Measurements from ENCODE around the gene TECRL.

The TECRL gene

DNA sequence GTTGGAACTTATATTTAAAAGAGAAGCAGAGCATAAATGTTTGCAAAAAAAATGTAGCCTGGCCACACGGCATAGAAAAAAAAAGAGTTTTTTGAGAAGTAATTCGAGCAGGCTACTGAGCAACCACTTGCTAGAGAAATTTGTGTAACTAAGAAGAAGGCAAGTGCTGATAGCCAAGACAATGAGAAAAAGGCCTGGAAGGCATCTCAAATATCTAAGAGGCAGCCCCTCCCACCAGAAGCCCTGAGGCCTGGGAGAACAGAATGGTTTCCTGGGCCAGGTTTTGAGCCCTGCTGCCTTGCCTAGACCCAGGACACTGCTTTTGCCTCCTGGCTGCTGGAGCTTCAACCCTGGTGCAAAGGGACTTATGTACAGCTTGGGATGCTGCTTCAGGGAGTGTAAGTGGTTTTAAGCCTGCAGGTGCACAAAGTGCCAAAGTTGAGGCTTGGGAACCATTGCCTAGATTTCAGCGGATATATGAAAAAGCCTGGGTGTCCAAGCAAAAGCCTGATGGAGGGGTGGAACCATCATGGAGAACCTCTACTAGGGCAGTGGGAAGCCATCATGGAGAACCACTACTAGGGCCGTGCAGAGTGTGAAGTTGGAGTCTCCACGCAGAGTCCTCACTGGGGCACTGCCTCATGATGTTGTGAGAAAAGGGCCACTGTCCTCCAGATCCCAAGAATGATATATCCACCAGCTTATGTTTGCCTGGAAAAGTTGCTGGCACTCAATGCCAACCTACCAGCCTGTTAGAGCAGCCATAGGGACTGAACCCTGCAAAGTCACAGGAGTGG lies 9.7 kb downstream of the TECRL start:
- DNase-seq (ENCODE audit: low read depth), result no peak
- TF ChIP-seq, protein P1, sequence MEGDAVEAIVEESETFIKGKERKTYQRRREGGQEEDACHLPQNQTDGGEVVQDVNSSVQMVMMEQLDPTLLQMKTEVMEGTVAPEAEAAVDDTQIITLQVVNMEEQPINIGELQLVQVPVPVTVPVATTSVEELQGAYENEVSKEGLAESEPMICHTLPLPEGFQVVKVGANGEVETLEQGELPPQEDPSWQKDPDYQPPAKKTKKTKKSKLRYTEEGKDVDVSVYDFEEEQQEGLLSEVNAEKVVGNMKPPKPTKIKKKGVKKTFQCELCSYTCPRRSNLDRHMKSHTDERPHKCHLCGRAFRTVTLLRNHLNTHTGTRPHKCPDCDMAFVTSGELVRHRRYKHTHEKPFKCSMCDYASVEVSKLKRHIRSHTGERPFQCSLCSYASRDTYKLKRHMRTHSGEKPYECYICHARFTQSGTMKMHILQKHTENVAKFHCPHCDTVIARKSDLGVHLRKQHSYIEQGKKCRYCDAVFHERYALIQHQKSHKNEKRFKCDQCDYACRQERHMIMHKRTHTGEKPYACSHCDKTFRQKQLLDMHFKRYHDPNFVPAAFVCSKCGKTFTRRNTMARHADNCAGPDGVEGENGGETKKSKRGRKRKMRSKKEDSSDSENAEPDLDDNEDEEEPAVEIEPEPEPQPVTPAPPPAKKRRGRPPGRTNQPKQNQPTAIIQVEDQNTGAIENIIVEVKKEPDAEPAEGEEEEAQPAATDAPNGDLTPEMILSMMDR (conservative IDR thresholded peaks at IDR 0.05; ENCODE audit: low read depth, low read length), result no peak
- H3K4me3 ChIP-seq (ENCODE audit: low read length), result no peak overlapping the region

DNA sequence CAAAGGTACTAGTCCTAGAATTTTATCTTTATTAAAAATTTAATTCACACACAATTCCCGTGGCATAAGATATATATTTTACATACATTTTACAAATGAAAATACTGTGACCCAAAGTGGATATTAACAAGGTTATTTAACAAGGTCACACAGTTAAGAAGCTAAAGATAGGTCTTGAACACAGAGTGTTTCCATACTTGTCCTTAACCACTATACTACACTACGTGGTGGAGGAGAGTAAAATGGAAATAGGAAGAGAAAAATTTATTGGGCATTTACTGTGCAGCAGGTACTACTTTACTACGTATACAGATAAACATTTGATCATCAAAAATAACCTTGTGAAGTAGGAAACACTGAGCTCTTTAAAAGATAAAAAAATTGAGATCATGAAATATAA lies 14.8 kb downstream of the TECRL start:
- TF ChIP-seq, protein P1 (conservative IDR thresholded peaks at IDR 0.05; ENCODE audit: low read depth, low read length), result no peak
- no peak for DNase-seq (ENCODE audit: low read depth)
- no peak overlapping the region for H3K4me3 ChIP-seq (ENCODE audit: low read length)

DNA sequence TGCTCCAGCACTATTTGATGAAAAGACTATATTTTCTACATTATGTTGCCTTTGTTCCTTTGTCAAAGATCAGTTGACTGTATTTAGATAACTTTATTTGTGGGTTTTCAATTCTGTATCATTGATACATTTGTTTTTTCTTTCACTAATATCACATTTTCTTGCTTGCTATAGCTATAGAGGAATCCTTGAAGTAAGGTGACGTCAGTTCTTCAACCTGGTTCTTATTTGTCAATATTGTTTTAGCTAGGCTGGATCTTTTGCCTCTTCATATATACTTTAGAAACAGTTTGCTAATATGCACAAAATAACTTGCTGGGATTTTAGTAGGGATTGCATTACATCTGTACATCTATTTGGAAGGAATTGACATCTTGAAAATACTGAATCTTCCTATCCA lies 21.0 kb downstream of the TECRL start:
- TF ChIP-seq, protein P1 (conservative IDR thresholded peaks at IDR 0.05; ENCODE audit: low read depth, low read length), result no peak
- H3K4me3 ChIP-seq (ENCODE audit: low read length), result no peak overlapping the region
- DNase-seq (ENCODE audit: low read depth), result no peak

DNA sequence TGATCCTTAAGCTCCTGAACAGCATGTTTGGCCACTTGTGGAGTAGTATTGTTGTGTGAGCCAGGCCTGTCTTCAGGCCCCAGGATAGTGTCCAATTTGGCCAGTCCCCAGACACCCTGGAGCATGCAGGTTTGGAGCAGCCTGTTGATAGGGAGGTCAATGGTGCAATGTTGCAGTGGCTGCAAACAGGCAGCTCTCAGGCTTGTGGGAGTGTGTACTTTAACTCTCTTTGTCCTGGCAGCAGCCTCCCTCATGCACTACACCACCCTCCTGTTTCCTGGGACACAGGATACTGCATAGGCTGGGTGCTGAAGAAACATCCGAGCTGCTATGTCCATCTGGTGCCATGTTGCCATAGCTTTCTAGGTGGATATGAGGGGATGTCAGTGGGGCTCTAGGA lies 24.0 kb downstream of the TECRL start:
- TF ChIP-seq, protein P1 (conservative IDR thresholded peaks at IDR 0.05; ENCODE audit: low read depth, low read length), result no peak
- DNase-seq (ENCODE audit: low read depth), result no peak
- H3K4me3 ChIP-seq (ENCODE audit: low read length), result no peak overlapping the region

DNA sequence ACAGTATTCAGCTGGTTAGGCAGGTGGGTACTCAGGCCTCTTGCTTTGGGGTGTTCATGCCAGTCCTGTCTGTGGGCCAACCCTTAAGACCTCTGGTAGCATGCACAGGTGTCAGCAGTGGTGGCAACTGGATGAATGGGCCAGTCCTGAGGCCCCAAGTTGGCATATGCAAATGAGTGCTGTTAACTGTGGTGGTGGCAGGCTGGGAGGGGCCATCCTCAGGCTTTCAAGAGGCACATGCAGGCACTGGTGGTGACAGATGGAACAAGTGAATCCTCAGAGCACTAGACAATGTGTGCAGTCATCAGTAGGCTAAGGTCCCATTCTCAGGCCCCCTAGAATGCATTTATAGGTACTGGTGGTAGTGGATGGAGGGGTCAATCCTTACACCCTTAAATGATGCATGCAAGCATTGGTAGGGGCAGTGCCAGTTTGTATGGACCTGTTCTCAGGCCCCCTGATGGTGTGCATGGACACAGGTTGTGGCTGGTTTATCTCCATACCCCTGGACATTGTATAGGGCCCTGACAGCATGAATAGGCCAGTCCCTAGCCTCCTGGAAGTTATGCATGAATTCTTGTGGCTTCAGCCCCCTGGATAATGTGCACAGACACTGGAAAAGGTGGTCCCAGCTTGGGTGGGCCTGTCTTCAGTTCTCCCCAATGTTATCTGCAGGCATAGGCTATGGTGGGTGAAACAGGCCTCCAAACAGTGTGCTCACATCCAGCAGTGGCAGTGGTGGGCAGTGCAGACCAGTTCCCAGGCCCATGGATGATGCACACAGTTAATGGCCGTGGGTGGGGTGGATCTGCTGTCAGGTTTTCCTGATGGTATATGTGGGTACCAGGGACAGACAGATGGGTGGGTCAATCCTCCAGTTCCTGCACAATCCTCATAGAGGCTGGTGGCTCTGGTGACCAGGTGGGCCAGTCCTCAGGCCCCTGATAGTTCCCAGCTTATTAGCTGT lies 24.7 kb downstream of the TECRL start:
- no peak overlapping the region for H3K4me3 ChIP-seq (ENCODE audit: low read length)
- DNase-seq (ENCODE audit: low read depth), result no peak

DNA sequence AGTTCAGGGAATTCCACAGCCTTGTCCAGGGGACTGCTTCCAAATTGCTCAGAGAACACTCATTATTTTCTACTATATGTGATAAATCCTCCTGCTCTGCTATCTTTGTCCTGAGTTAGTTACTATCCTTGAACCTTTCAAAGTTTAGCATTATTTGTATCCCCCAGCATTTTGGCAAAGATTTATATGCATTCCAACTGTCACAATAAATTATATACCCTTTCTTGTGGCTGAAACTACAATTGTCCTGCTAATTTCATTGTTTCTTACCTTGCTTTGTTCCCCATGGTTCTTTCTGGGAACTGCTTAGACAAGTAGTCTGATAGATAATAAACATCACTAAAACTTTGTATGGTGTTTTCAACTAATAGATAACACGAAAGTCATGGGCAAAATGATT lies 40.5 kb downstream of the TECRL start:
- H3K4me3 ChIP-seq (ENCODE audit: low read length), result no peak overlapping the region
- DNase-seq (ENCODE audit: low read depth), result no peak
- TF ChIP-seq, protein P1 (conservative IDR thresholded peaks at IDR 0.05; ENCODE audit: low read depth, low read length), result no peak

More for the DNA sequence above, 24.7 kb downstream of the TECRL start:
- TF ChIP-seq, protein P1 (conservative IDR thresholded peaks at IDR 0.05; ENCODE audit: low read depth, low read length), result no peak

All from retinal pigment epithelial cell (primary cell).